ENCODE measurements around the gene ESRRB.

- no peak for TF ChIP-seq CTCF (IDR thresholded peaks at IDR 0.05; ENCODE audit: low read length)
- no peak for TF ChIP-seq EZH2 (IDR thresholded peaks at IDR 0.05; ENCODE audit: borderline replicate concordance, low read length)
Measured at GRCh38 chr14:76490111-76490510, 114.2 kb downstream of the ESRRB start.

All from OCI-LY1 (cell line).